H1 (cell line): ENCODE measurements around the gene DYSF. TPM values are rescaled to one million over a fixed set of nuclear protein-coding genes. Genes with fewer than 3 reads are reported as not detected.

Experiments
- EZH2 ChIP-seq: fragments of 200-600 bp; sonication (generic); IDR thresholded peaks from 2 replicates; pipeline ENCODE4 v1.7.1; 2012; ENCODE audit warnings: low read depth, mild to moderate bottlenecking, moderate library complexity, low read length, inconsistent platforms; ENCODE audit not compliant: severe bottlenecking
- polyA plus RNA-seq, 7 experiments: library from polyadenylated mRNA; depleted of rRNA in 3 of 7; stranded (reverse) in 5 of 7; unstranded in 2 of 7; fragments of >200 nt in 5 of 7; fragments of 200-250 nt in 2 of 7; gene quantifications; 1 replicate in 5 of 7; 2 replicates in 1 of 7; 4 replicates in 1 of 7; pipeline versions ENCODE4 v1.2.1 to v1.2.3, GENCODE V29; 2011 to 2013; ENCODE audit warnings: missing spikeins in 2 of 7, mixed read lengths in 2 of 7
- total RNA-seq: library from RNA; stranded (reverse); fragmentation: NEBNext Ultra II Directional; extraction: Animal tissue kit (Norgen Biotek cat#: 25700); gene quantifications from 2 replicates; pipeline ENCODE4 v1.2.1, GENCODE V29; 2021

The DYSF gene
- total and polyA plus RNA-seq, 2 of the 8 experiments (the other 6 are each of a cell fraction or from before 2014, with no cell fraction given): 5.8 to 7.1 TPM

- no peak for TF ChIP-seq EZH2
Observed at GRCh38 chr2:71510196-71510807, 56.9 kb downstream of the DYSF start (continued).
